ENCODE data around the gene SRSF1.

GRCh38 chr17:58052945-58053715 is 46.1 kb upstream of the SRSF1 start:
- TF ChIP-seq POLR2AphosphoS5 (IDR thresholded peaks at IDR 0.05; ENCODE audit: borderline replicate concordance, low read depth, low read length), result no peak
- no peak for TF ChIP-seq FOXP2 (optimal IDR thresholded peaks at IDR 0.05; ENCODE audit: control extremely low read depth, extremely low read length, insufficient read depth)

All from SK-N-MC (cell line).